HG02759 (cell line): Measurements from ENCODE around the gene PTRH2.
"Not testable (repeated sequence)": the region's sequence is repeated elsewhere in the genome, so short reads cannot be mapped to it uniquely, and the experiment has no call there.

Experiments used
- ATAC-seq: cut with Tn5 transposase; IDR thresholded peaks from one replicate; pipeline ENCODE4 v1.9.1; 2021; ENCODE audit warnings: mild to moderate bottlenecking, moderate library complexity; ENCODE audit not compliant: unreplicated experiment

The PTRH2 gene

DNA sequence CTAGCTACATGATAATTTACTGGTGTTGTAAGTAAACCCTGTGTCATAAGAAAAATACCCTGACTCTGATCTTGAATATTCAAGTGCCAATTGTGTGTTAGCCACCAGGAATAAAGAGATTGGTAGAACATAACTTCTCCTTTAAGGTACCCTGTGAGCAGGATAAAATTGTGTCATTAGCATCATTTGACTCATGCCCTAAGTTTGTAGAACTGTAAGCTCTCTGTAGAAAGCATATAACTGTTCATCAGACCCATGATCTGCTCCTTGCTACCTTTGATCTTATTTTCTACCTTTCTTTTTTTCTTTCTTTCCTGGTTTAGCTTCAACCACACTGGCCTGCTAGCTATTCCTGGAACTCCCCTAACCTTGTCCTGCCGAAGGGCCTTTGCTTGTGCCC lies 35.8 kb downstream of the PTRH2 start:
- no peak for ATAC-seq

- ATAC-seq: no peak
Measured at GRCh38 chr17:59669944-59670343, 37.3 kb downstream of the PTRH2 start.

DNA sequence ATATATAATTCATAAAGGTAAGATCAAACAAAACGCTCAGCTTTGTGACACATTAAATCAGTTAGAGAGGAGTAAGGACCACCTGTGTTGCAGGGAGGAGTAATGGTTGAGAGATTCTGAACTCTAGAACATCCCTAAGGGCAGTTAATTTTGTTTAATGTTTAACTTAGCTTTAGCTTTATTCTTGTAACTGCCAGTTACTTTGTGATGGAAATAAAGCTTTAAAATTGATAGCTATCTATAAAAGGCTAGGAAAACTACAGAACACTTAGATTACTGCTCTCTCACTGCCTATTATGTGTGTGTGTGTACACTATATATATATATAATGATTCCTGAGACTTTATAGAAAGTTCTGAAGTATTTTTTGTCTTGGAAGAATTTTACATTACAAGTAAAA lies 37.8 kb downstream of the PTRH2 start:
- no peak for ATAC-seq

DNA sequence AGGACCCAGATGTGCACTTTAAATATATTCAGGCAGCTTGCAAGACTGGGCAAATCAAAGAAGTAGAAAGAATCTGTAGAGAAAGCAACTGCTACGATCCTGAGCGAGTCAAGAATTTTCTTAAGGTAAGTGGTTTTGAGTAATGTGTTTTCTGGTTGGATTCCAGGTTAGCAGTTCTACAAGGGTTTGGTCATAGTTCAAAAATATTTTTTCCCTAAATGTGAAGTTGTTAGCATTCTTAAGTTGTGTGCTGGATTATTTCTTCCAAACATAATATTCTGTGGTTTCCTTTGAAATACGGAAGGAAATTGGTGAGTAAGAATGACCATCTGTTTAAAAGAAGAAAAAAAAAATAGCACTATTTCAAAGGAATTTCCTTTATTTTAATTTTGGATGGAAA lies 38.4 kb downstream of the PTRH2 start:
- no peak for ATAC-seq

- no peak for ATAC-seq
Measured at GRCh38 chr17:59666235-59666634, 41.0 kb downstream of the PTRH2 start.

DNA sequence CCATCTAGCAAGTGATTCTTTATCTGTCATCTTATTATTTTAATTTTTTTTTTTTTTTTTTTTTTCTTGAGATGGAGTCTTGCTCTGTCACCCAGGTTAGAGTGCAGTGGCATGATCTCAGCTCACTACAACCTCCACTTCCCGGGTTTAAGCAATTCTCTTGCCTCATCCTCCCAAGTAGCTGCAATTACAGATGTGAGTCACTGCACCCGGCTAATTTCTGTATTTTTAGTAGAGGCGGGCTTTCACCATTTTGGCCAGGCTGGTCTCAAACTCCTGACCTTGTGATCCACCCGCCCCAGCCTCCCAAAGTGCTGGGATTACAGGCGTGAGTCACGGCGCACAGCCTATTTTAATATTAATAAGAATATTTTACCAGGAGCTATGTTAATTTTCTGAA lies 50.6 kb downstream of the PTRH2 start:
- ATAC-seq: not testable (repeated sequence)

- ATAC-seq: no peak
Measured at GRCh38 chr17:59652119-59652518, 55.1 kb downstream of the PTRH2 start.

- ATAC-seq: no peak
Measured at GRCh38 chr17:59651346-59651745, 55.9 kb downstream of the PTRH2 start.

GRCh38 chr17:59650642-59651041 lies 56.6 kb downstream of the PTRH2 start:
- no peak for ATAC-seq

DNA sequence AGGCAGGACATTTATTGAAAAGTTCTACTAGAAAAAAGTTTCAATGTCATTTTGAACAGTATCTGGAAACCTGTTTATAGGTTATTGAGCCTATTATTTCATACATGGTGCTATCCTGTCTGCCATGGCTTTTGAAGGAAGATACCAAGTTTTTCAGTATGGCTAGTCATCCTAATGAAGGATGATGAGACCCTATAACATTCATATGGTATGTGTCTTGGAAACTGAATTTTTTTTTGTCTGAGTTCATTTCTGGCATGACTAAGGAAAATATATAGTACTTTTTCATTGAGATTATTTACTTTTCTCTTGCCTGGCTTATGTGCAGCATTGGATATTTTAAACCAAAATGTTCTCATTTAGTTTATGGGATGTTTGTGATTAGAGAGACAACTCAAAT lies 57.3 kb downstream of the PTRH2 start:
- no peak for ATAC-seq
